ENCODE data around the gene ANKRD63. TPM values are rescaled to one million over a fixed set of nuclear protein-coding genes. Genes with fewer than 3 reads are reported as not detected.

Gene ANKRD63
- total RNA-seq, 1 donor from 2014 or later = not detected

- intact Hi-C loops (cut with micrococcal nuclease) = no loop called here
Measured at GRCh38 chr15:40264321-40265153, 18.3 kb downstream of the ANKRD63 start.

GRCh38 chr15:40263024-40263754, 19.7 kb downstream of the ANKRD63 start:
- intact Hi-C loops (cut with micrococcal nuclease) = no loop called here

- intact Hi-C loops (cut with micrococcal nuclease) = no loop called here
Measured at GRCh38 chr15:40259021-40259420, 23.8 kb downstream of the ANKRD63 start.

- intact Hi-C loops (cut with micrococcal nuclease) = no loop called here
Measured at GRCh38 chr15:40258544-40258943, 24.3 kb downstream of the ANKRD63 start.

GRCh38 chr15:40257656-40258450, 25.0 kb downstream of the ANKRD63 start:
- intact Hi-C loops (cut with micrococcal nuclease) = no loop called here

GRCh38 chr15:40256638-40257235, 26.1 kb downstream of the ANKRD63 start:
- intact Hi-C loops (cut with micrococcal nuclease) = no loop called here

- intact Hi-C loops (cut with micrococcal nuclease) = no loop called here
Measured at GRCh38 chr15:40255033-40255432, 27.8 kb downstream of the ANKRD63 start.

- intact Hi-C loops (cut with micrococcal nuclease) = no loop called here
Measured at GRCh38 chr15:40254452-40254851, 28.4 kb downstream of the ANKRD63 start.

- intact Hi-C loops (cut with micrococcal nuclease) = no loop called here
Measured at GRCh38 chr15:40253167-40253790, 29.6 kb downstream of the ANKRD63 start.

GRCh38 chr15:40252438-40253166, 30.3 kb downstream of the ANKRD63 start:
- intact Hi-C loops (cut with micrococcal nuclease) = no loop called here

- intact Hi-C loops (cut with micrococcal nuclease) = no loop called here
Measured at GRCh38 chr15:40252141-40252437, 30.8 kb downstream of the ANKRD63 start.

- intact Hi-C loops (cut with micrococcal nuclease) = no loop called here
Measured at GRCh38 chr15:40251486-40252140, 31.3 kb downstream of the ANKRD63 start.

GRCh38 chr15:40250771-40251483, 31.9 kb downstream of the ANKRD63 start:
- intact Hi-C loops (cut with micrococcal nuclease) = no loop called here

GRCh38 chr15:40250304-40250656, 32.6 kb downstream of the ANKRD63 start:
- intact Hi-C loops (cut with micrococcal nuclease) = no loop called here

- intact Hi-C loops (cut with micrococcal nuclease) = no loop called here
Measured at GRCh38 chr15:40249477-40250303, 33.2 kb downstream of the ANKRD63 start.

- intact Hi-C loops (cut with micrococcal nuclease) = no loop called here
Measured at GRCh38 chr15:40248006-40248783, 34.7 kb downstream of the ANKRD63 start.

- intact Hi-C loops (cut with micrococcal nuclease) = no loop called here
Measured at GRCh38 chr15:40247406-40247971, 35.4 kb downstream of the ANKRD63 start.
